GM18505 (cell line): ENCODE results near the gene PTPRG.

ENCODE experiments used
- ATAC-seq: cut with Tn5 transposase; IDR thresholded peaks from one replicate; pipeline ENCODE4 v1.9.1; 2021; ENCODE audit not compliant: unreplicated experiment
- POLR2A ChIP-seq: IDR thresholded peaks from 4 replicates; pipeline ENCODE4 v1.6.1; 2011; ENCODE audit warnings: borderline replicate concordance; ENCODE audit not compliant: insufficient read depth, insufficient read length; ENCODE audit errors: extremely low read depth

The PTPRG gene

GRCh38 chr3:62208385-62208784 is 647.0 kb downstream of the PTPRG start:
- TF ChIP-seq POLR2A = no peak

GRCh38 chr3:62209101-62209500 is 647.7 kb downstream of the PTPRG start:
- no peak for ATAC-seq

More at GRCh38 chr3:62208385-62208784, 647.0 kb downstream of the PTPRG start:
- ATAC-seq = no peak

DNA sequence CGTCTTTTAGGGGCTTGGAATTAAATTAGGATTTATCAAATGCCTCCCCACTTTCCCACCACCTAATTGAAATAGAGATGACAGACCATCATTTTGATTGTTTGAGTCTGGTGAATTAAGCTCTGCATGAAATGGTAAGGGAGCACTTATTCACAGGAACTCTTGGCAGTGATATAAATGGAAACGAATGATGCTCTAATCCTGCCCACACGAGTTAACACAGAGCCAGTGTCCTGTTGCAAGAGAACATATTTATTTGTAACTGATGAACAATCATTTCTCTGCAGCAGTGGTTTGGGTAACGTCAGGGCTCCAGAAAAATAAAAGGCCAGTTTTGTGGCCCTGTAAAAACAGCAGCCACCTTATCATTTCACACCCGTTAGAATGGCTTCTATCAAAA is 648.6 kb downstream of the PTPRG start:
- TF ChIP-seq POLR2A = no peak
- ATAC-seq = no peak

More at GRCh38 chr3:62209101-62209500, 647.7 kb downstream of the PTPRG start:
- TF ChIP-seq POLR2A = no peak

GRCh38 chr3:62211675-62212429 is 650.5 kb downstream of the PTPRG start:
- ATAC-seq = no peak
- TF ChIP-seq POLR2A = no peak

GRCh38 chr3:62214850-62215249 is 653.5 kb downstream of the PTPRG start:
- no peak for ATAC-seq
- TF ChIP-seq POLR2A = no peak

GRCh38 chr3:62220616-62221015 is 659.2 kb downstream of the PTPRG start:
- no peak for ATAC-seq

GRCh38 chr3:62225051-62225450 is 663.7 kb downstream of the PTPRG start:
- TF ChIP-seq POLR2A = no peak
- no peak for ATAC-seq

More at GRCh38 chr3:62220616-62221015, 659.2 kb downstream of the PTPRG start:
- no peak for TF ChIP-seq POLR2A

- ATAC-seq = no peak
Observed at GRCh38 chr3:62226601-62227339, 665.4 kb downstream of the PTPRG start.

DNA sequence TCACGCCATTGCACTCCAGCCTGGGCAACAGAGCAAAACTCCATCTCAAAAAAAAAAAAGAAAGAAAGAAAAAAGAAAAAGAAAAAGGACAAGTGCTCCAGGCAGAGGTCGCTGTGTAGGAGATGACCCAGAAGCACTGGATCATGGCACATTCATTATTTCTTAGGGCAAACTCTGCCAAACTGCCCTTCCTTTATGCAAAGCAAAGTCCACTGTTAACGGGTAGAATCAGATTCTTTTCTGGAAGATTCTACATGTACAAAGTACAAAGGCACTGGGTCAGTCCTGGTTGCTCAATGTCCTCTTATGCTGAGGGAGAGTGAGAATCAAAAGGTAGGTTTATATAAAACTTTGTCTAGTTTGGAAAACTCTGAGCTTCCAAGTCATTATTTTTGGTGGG is 667.1 kb downstream of the PTPRG start:
- TF ChIP-seq POLR2A = no peak
- no peak for ATAC-seq

More at GRCh38 chr3:62226601-62227339, 665.4 kb downstream of the PTPRG start:
- TF ChIP-seq POLR2A = no peak

GRCh38 chr3:62229211-62229610 is 667.8 kb downstream of the PTPRG start:
- TF ChIP-seq POLR2A = no peak
- no peak for ATAC-seq

DNA sequence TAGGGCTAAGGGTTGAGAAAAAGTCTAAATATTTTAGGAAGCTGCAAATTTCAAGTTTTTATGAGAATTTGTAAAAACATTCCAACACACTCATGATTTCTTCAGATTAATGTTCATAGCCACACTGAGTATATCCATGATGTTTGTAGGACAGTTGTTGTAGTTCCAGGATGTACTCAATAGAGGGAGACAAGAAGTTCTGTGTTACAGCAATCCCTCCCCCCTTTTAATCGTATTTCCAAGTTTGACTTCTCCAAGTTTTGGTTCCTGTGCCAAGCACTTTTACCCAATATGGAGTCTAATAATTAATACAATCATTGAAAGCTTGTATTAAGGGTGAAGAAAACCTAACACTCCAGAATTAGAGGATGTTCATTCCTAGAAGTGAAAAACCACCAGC is 668.5 kb downstream of the PTPRG start:
- no peak for TF ChIP-seq POLR2A
- ATAC-seq = no peak

DNA sequence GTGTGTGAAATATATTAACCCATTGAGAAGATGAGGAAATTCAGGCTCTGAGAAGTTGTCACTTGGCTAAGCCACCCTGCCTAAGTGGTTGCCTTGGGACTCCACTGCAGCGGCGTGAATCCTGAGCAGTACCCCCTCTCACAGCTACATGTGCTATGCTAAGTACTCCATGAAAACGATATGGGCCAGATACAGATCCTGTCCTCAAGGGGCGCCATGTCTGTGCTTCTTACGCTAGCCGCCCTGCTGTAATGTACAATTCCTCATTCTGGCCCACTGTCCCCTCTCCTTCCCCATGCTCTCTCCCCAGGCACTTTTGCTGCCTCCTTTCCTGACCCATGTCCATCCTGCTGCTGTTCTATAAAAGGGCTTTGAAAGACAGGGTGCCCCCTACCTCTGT is 671.7 kb downstream of the PTPRG start:
- TF ChIP-seq POLR2A = no peak
- ATAC-seq = no peak

- no peak for TF ChIP-seq POLR2A
- no peak for ATAC-seq
Observed at GRCh38 chr3:62236016-62236415, 674.6 kb downstream of the PTPRG start.

- ATAC-seq = no peak
- TF ChIP-seq POLR2A = no peak
Observed at GRCh38 chr3:62237286-62237948, 676.0 kb downstream of the PTPRG start.

DNA sequence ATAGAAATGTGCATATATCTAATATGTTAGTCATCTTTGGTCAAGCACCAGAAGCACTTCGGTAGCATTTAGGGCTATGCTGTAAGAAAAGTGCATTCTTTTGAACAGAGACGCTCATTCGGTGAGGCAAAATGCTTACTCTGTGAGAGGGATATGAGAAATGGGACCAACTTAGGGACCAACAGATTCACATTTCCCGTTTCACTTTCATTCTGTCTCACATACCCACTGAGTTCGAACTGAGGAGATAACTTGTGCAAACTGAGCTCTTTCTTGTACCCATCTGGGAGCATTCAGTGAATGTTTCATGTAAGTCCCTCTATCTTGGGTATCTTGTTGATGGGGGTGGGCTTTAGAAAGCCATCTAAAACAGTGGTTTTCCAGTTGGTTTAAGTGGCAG is 676.6 kb downstream of the PTPRG start:
- no peak for TF ChIP-seq POLR2A
- ATAC-seq = peak; percentile 79
